CD1c-positive myeloid dendritic cell (primary cell): ENCODE results near the gene KRTAP10-6.
"Not testable (repeated sequence)": the region's sequence is repeated elsewhere in the genome, so short reads cannot be mapped to it uniquely, and the experiment has no call there.

Experiments used
- DNase-seq: peaks from one replicate; pipeline ENCODE4 v3.0.0-alpha.2; 2016; ENCODE audit errors: extremely low spot score

Gene KRTAP10-6

DNA sequence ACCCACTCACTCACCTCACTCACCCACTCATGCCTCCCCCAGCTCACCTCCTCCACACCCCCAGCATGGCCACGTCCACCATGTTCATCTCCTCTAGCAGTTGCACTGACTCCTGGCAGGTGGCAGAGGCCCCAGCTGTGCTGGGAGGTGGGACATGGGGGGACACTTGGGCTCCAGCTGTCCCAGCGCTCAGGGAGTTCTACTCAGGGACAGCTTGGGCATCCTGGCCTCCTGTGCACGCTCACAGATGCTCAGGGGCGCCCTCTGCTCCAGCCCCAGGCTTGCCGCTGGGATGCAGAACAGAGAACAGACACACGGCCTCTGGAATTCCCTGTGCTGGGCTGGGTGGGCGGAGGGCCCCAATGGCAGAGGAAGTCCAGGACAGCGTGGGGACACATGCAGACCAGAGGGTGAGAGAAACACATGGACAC lies 24.8 kb upstream of the KRTAP10-6 start:
- DNase-seq = no peak

DNA sequence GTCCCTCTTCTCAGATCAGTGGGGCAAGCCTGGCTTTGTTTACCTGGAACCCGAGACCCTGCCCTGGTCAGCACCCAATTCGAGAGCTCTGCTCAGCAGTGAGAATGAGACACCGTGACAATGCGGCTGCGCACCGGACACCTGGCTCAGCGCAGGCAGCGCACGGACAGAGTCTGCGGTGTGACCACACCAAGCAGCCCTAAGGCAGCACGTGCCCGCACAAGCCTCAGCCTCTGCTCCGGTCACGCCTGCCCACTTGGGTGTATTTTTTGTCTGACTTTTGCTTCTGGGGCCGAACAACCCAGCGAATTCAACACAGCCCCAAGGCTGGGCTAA lies 24.3 kb upstream of the KRTAP10-6 start:
- DNase-seq = no peak

DNA sequence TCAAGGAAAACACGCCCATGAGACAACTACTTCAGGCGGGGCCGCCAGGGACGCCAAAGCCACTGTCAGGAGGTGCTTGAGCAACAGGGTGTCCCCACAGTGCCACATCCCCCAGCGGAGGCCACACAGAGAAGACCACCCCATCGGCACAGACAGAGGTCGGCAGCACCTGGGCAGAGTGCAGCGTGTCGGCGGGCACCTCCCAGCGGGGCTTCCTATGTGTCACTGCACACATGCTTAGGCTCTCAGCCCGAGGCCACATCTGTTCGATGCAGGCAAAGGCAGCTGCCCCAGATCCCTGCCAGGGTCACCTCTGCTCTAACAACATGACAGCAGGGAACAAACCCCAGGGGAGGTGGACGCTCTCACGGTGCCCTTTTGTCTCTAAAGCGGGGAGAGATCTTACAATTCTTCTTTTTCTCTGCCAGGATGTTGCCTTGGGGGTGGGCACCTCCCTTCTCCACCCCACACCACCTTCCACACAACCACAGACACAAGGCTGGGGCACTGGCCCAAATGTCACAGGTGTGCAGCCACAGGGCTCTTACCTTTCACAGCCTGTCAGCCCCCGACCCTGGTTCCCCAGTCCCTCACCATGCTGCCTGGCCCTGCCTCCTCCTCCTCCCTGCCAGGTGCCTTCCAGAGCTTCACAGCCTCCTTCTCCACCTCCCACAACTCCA lies 23.7 kb upstream of the KRTAP10-6 start:
- no peak for DNase-seq

DNA sequence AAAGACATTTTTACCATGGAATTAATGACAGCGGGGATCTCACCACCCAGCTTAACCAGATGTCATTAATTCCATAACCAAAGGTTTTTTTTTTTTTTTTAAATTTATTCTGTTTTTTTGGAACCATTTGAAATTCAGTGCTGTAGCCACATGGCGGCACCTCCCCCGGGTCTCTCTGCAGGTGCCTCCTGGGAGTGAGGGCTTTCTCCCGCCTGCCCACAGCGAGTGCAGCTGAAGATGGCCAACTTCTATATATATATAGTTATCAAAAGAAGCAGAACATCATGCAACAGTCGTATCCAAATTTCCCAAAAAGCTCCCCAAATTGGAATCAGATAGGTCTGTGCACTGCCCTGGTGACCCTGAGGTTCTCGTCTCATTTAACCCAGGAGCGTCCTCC lies 23.2 kb upstream of the KRTAP10-6 start:
- no peak for DNase-seq

DNA sequence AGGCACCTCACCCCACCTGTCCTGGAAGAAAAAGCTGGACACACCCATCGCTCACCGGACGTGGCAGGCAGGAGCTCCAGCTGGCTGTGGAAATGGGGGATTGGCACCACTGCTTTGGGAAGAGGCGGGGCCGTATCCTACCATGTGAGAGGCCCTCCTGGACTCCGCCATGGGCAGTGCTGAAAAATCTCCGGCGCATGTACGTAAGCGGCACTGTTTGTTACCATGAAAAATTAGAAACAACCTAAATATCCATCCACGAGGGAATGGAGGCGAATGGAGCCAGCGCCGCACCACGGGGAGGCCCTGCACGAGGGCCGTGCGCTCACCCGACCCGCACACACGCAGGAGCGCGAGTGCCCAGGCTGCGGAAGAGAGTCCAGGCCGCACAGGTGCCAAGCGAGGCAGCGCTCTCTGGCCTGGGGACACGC lies 22.7 kb upstream of the KRTAP10-6 start:
- no peak for DNase-seq

DNA sequence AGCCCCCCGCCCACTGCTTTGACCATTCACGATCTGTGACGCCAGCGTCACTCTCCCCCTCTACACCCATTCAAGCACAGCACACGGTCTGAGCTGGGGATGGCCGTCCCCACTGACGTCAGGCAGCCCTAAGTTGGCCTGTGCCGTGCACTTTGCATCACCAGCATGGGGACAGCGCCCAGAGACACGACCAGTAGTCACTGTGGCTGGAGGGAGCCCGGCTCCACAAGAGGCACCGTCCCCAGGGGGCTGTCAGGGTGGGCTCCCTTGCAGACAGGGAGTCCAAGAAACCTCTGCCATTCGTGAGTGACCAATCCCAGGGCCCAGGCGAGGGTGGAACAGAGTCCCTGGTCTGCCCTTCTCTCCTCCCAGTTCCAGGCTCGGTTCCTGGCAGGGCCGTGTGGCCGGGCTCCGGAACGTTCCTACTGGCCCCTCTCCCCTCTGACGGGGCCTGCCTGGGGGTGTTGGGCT lies 21.9 kb upstream of the KRTAP10-6 start:
- DNase-seq = no peak

DNA sequence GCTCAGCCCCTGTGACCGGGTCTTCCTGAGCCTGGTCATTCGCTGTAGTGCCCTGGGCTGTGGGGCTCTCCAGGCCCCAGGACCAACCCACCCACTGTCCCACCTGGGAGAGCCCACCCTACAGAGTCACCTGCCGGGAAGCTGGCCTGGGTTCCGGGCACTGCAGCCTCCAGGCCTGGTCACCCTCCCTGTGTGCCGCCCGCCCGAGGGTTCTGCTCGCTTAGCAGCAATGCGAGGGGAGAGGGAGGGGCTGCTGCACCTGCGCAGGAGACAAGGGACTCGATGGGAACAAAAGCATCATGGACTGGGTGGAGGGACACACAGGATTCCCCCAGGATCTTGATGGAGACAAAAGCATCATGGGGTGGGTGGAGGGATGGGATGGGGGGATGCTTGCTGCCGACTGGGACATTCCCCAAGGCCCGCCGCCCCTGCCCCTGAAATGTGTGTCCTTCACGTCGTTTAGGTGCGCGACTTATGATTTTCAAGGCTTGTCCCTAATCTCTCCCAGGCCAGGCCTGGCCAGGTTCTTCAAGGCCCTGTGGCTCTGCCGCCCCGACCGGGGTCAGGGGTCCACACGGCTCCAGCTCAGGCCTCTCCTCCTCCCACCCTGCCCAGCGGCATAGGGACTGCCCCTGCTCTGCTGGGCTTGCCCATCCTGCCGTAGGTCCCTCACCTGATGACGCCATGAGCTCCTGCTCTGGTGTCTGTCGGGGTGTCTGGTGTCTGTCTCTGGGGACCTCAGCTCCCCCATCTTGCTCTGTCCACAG lies 21.3 kb upstream of the KRTAP10-6 start:
- no peak for DNase-seq

DNA sequence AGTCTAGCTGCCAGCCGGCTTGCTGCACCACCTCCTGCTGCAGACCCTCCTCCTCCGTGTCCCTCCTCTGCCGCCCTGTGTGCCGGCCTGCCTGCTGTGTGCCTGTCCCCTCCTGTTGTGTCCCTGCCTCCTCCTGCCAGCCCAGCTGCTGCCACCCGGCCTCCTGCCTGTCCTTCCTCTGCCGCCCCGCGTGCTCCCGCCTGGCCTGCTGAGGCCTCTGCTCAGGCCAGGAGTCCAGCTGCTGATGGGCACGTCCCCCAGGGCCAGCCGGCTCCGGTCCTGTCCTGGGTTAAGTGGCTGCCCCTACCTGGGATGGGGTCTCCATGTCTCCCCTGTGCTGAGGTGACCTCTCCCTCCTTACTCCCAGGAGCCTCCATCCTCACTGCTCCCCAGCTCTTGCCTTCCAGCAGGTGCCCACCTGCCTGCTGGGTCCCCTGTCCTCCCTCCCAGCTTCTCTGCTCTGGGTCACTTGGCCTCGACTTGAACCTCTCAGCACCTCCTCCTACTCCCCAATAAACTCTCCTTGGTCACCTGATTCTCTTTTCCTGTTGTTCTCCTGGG lies 20.4 kb upstream of the KRTAP10-6 start:
- no peak for DNase-seq

DNA sequence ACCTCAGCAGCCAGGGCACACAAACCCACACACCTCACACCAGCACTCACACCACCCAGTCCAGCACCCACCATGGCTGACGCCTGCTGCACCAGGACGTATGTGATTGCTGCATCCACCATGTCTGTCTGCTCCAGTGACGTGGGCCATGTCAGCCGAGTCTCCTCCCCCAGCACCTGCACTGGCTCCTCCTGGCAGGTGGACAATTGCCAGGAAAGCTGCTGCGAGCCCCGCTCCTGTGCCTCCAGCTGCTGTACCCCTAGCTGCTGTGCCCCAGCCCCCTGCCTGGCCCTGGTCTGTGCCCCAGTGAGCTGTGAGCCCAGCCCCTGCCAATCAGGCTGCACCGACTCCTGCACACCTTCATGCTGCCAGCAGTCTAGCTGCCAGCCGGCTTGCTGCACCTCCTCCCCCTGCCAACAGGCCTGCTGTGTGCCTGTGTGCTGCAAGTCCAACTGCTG lies 19.8 kb upstream of the KRTAP10-6 start, which contains the start of gene KRTAP10-8:
Gene KRTAP10-8, plus strand, starts transcription at position 51 of the 458 bp plus-strand sequence. Its CDS starts 22 bp downstream, at position 73.
- DNase-seq = no peak

DNA sequence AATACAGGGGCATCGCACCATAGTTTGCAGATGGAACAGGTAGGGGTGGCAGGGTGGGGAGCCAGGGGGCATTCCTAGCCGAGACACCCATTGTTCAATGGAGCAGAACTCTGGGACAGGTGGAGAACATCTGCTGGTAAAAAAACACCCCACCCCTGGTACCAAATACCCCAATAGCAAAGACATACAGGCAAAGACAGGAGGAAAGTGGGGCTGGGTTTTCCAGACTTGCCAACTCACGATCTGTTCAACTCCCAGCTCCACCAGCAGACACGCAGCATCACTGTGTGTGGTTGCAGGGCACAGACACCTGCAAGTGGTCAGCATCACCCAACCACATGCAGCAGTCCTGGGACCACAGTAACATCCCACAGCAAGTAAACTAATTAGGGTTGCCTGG lies 19.2 kb upstream of the KRTAP10-6 start:
- no peak for DNase-seq

DNA sequence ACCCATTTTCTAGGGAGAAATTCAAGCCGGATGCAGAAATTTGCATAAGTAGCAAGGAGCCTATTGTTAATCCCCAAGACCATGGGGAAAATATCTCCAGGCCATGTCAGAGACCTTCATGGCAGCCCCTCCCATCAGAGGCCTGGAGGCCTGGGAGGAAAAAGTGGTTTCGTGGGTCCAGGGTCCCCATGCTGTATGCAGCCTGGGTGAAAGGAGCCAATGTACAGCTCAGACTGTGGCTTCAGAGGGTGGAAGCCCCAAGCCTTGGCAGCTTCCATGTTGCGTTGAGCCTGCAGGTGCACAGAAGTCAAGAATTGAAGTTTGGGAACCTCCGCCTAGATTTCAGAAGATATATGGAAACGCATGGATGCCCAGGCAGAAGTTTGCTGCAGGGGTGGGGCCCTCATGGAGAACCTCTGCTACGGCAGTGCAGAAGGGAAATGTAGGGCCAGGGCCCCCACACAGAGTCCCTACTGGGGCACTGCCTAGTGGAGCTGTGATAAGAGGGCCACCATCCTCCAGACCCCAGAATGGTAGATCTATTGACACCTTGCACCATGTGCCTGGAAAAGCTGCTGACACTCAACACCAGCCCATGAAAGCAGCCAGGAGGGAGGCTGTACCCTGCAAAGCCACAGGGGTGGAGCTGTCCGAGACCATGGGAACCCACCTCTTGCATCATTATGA lies 18.0 kb upstream of the KRTAP10-6 start:
- DNase-seq = not testable (repeated sequence)

DNA sequence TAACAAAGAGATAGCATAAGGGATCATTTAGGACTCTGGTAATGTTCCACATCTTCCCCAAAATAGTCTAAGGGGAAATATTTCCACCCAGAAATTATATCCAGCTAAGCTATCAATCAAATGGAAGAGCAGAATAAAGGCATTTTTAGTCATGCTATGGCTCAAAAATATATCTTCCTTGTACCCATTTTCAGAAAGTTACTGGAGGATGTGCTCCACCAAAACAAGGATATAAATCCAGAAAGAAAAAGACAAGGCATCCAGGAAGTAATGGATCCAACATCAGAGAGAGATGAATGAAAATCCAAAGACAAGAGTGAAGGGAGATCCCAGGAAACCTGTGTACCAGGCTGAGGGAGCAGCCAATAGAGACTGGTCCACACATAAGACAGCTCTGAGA lies 16.9 kb upstream of the KRTAP10-6 start:
- no peak for DNase-seq

DNA sequence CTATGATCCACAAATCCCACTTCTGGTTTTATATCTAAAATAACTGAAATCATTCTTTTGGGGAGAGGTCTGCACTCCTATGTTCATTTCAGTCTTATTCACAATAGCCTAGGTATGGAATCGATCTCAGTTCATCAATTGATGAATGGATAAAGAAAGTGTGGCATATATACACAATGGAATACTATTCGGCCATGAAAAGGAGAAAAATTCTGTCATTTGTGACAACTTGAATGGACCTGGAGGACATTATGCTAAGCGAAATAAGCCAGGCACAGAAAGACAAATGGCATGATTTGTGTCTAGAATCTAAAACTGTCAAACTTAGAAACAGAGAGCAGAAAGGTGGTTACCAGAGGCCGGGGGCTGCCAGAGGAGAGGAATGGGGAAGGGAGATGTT lies 14.2 kb upstream of the KRTAP10-6 start:
- no peak for DNase-seq

DNA sequence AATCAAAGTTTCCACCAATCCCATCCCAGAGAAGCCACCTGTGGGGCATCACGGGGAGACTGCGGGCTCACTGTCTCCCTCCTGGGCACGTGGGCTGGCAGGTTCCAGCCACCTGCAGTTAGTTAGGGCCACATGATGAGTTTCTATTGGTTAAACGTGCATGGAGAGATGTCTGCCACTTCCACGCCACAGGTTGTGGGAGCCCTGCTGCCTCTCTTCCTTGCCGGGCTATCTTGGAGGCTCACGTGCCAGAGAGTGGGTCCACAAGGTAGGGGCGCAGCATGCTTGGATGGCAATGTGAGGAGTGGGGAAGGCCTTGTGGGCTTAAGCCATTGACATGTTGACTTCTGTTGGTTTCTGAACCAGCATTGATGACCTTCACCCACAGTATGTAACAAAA lies 11.6 kb upstream of the KRTAP10-6 start:
- no peak for DNase-seq

DNA sequence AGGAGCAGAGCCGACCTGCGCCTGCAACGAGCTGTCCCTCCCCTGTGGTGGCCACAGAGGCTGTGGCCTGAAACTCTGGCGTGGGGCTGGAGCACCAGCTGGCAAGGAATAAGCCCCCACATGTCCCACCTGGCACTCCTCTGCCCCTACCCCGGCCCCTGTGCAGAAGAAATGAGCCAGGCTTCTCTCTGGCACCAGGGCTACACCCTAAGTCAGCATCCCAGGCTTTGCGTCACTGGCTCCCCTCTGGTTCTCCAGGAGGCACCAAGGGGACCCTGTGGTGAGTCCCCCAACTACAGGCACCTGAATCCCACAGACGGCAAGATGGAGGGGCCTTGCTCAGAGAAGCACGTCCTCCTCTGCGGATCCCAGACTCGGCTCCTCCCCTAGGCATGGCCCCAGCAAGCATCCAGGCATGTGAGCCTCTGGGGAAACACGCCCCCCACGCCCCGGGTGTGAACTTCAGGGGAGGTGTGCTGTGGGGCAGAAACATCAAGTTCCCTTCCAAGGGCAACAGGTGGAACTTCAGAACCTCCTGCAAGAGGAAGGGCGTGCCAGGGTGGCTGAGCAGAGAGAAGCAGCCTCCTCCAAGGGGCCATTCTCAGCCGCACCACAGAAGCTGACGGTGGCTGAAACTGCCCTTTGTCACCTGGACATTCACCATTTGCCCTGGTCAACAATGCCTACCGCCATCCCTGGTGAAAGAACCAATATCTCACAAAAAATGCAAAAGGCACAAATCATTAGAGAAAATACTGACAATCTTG lies 11.0 kb upstream of the KRTAP10-6 start:
- DNase-seq = no peak

DNA sequence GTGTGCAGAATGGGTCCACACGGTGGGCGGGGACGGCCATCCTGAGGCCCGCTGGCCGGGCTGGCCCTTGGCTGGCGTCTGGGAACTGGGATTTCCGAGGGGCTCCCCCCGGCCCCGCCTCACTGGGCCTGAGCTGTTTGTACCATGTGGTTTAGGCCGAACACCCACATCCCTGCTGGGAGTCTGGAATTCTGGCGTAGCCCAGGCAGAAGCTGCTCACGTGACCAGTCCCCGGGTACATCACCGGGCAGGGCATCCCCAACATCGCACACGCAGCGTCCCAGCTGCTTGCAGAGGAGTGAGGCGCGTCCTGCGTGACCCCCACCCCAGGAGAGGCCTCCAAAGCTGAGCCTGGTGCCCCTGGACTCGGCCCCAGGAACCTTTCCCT lies 10.2 kb upstream of the KRTAP10-6 start:
- DNase-seq = no peak

DNA sequence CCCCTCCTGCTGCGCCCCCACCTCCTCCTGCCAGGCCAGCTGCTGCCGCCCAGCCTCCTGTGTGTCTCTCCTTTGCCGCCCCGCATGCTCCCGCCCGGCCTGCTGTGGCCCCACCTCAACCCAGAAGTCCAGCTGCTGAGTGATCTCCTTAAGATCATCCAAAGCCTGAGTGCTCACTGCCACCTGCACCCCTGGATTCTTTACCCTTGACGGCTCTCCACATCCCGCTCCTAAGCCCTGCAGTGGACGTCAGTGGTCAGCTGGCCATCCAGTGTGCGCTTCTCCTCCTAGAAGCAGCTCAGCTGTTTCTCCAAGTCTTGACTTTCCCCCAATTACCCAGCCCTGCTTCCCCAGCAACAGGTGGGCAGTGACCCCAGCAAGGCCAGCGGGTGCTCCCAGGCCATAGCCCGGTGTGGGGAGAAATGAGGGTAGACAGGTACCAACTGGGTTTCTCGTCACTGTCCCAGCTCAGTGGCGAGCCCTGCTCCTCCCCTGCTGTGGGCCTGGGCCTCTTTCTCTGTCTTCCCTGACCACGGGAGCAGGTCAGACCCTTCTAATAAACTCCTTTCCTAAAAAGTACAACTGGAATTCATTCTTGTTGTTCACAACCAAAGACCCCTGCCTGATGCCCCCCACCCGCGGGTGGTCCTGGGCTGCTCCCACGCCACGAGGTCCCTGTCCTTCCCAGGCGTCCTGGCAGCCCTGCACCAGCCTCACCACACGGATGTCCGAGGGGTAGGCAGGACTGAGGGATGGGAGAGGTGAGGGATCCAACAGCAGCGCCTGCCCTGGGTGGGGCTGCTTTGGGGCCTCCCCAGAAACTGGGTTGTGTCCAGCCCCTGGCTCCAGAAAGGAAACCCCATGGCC lies 9.5 kb upstream of the KRTAP10-6 start:
- DNase-seq = no peak

DNA sequence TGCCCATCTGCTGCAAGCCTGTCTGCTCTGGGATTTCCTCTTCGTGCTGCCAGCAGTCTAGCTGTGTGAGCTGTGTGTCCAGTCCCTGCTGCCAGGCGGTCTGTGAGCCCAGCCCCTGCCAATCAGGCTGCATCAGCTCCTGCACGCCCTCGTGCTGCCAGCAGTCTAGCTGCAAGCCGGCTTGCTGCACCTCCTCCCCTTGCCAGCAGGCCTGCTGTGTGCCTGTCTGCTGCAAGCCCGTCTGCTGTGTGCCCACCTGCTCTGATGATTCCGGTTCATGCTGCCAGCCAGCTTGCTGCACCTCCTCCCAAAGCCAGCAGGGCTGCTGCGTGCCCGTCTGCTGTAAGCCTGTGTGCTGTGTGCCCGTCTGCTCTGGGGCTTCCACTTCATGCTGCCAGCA lies 8.8 kb upstream of the KRTAP10-6 start:
- DNase-seq = not testable (repeated sequence)

DNA sequence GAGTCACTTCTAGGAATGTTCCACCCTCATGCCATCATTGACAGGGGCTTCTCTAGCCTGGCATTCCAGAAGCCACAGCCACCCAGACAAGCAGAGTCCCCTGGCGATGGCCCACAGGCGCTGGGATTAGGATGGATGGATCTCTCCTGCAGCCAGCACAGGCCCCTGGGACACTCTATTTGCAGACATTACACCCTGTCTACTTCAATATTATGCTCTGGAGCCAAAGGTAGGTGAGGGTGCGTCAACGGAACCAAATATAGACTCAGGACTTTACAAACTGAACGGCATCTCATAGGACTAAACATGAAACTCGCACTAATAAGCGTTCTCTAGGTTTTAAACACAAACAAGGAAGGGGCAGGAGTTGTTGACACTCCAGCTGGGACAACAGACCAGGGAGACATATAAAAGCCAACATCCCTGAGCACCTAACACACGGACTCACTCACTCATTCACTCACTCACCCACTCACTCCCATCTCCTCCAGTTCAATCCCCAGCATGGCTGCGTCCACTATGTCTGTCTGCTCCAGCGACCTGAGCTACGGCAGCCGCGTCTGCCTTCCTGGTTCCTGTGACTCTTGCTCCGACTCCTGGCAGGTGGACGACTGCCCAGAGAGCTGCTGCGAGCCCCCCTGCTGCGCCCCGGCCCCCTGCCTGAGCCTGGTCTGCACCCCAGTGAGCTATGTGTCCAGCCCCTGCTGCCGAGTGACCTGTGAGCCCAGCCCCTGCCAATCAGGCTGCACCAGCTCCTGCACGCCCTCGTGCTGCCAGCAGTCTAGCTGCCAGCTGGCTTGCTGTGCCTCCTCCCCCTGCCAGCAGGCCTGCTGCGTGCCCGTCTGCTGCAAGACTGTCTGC lies 8.0 kb upstream of the KRTAP10-6 start, which contains the start of gene KRTAP10-7:
Gene KRTAP10-7, plus strand, starts transcription at position 480 of the 861 bp plus-strand sequence. Its CDS starts 25 bp downstream, at position 505.
- not testable (repeated sequence) for DNase-seq
